ENCODE measurements around the gene ATE1. TPM values are rescaled to one million over a fixed set of nuclear protein-coding genes. Genes with fewer than 3 reads are reported as not detected.

ATE1 gene
- total RNA-seq, 1 experiment from 2014 or later, result 39.2 TPM

GRCh38 chr10:121921238-121921931 lies 6.4 kb downstream of the ATE1 start:
- Histone ChIP-seq H3K4me3 (replicated peaks in 1 of 2; ENCODE audit: low read depth in 1 of 2, low read length in 2 of 2) (no peak overlapping the region), H3K9me3 (ENCODE audit: control insufficient read depth in 1 of 2, insufficient read depth in 1 of 2, low read depth in 1 of 2, low read length in 2 of 2) (no peaks in the 10 kb centered on the region), H3K79me2 (ENCODE audit: insufficient read depth, low read length) (peaks cover 25% of the 10 kb centered on the region), H4K20me1 (ENCODE audit: insufficient read depth) (no peaks in the 10 kb centered on the region), H3K4me2 (ENCODE audit: low read length) (no peak overlapping the region), H3K9me2 (ENCODE audit: insufficient read depth) (no peaks in the 10 kb centered on the region), H3K27ac (ENCODE audit: low read depth, low read length) (no peak overlapping the region), H3K9ac (ENCODE audit: low read length) (no peak overlapping the region), H3K27me3 (ENCODE audit: insufficient read depth, low read length) (no peaks in the 10 kb centered on the region), H3K4me1 (ENCODE audit: control insufficient read depth in 1 of 2, insufficient read depth in 2 of 2, low read length in 2 of 2) (peaks cover 3 to 4% of the 10 kb centered on the region in 2 experiments; a peak in 2 of 4 replicates), H3K36me3 (ENCODE audit: control insufficient read depth in 1 of 2, insufficient read depth in 2 of 2, low read length in 2 of 2) (peaks cover 2 to 5% of the 10 kb centered on the region in 2 experiments; a peak in 1 of 4 replicates), H2AFZ (ENCODE audit: low read depth, low read length, poor library complexity, severe bottlenecking) (no peak overlapping the region)
- POLR2A ChIA-PET, result no interaction called here
- RAD21 ChIA-PET (ENCODE audit: low non-redundant PET in 1 of 2, low total read pairs in 2 of 2, uncharacterized antibody in 2 of 2, unreplicated experiment in 2 of 2), result no interaction called here
- DNase-seq (ENCODE audit: low read depth, low spot score) (no peak), ATAC-seq (no peak)
- BruUV-seq (replicated peaks), result no TSS peak
- TF ChIP-seq CBX3 (IDR thresholded peaks at IDR 0.05; ENCODE audit: low read depth) (no peak), ZNF274 (IDR thresholded peaks at IDR 0.05; ENCODE audit: low read depth, low read length) (no peak), JUND (IDR thresholded peaks at IDR 0.05) (no peak), RAD21 (IDR thresholded peaks at IDR 0.05; ENCODE audit: low read depth) (no peak), SIN3A (IDR thresholded peaks at IDR 0.05; ENCODE audit: low read depth) (no peak), CTCF (IDR thresholded peaks at IDR 0.05 in 2 of 3, conservative IDR thresholded peaks at IDR 0.05 in 1 of 3; ENCODE audit: borderline replicate concordance in 1 of 3, insufficient read depth in 1 of 3, low read depth in 2 of 3, low read length in 2 of 3) (no peak), TCF7L2 (IDR thresholded peaks at IDR 0.05; ENCODE audit: borderline replicate concordance, extremely low read depth, insufficient read depth, insufficient read length) (no peak)
- CTCF ChIA-PET, result no interaction called here
- intact Hi-C loops (cut with micrococcal nuclease), result loop anchor here (10.0 kb wide), 1 partner anchor 597 kb away; no protein-coding TSS in a partner anchor

Data from HCT116 (cell line).